Left ventricle myocardium inferior (tissue), 1 donor: ENCODE data around the gene PLXNC1. TPM values are rescaled to one million over a fixed set of nuclear protein-coding genes. Genes with fewer than 3 reads are reported as not detected.

Experiments used
- DNase-seq: peaks from one replicate; pipeline ENCODE4 v3.0.0-alpha.2; 2020
- H3K27ac ChIP-seq: fragments of 200-600 bp; replicated peaks from 2 replicates; pipeline ENCODE4 v1.8.0; 2021
- H3K27me3 ChIP-seq: fragments of 200-600 bp; 2 replicates; pipeline ENCODE4 v1.8.0; 2021; ENCODE audit warnings: low read depth
- H3K36me3 ChIP-seq: fragments of 200-600 bp; 2 replicates; pipeline ENCODE4 v1.8.0; 2021
- H3K4me1 ChIP-seq: fragments of 200-600 bp; 2 replicates; pipeline ENCODE4 v1.8.0; 2021
- H3K4me3 ChIP-seq: fragments of 200-600 bp; 2 replicates; pipeline ENCODE4 v1.8.0; 2021; ENCODE audit warnings: mild to moderate bottlenecking, moderate library complexity
- H3K9me3 ChIP-seq: fragments of 200-600 bp; replicated peaks from 2 replicates; pipeline ENCODE4 v1.8.0; 2021
- intact Hi-C: fragments of 100-400 bp; cut with micrococcal nuclease; formaldehyde crosslinking; loops from one replicate; pipeline ENCODE4 v1.11.0; 2022
- total RNA-seq: library from RNA; stranded (reverse); fragmentation: NEBNext Ultra II Directional; extraction: Animal tissue kit (Norgen Biotek cat#: 25700); gene quantifications from one replicate; pipeline ENCODE4 v1.2.1, GENCODE V29; 2021
- TF ChIP-seq, protein P1 (sequence below): fragments of 200-600 bp; IDR thresholded peaks from 2 replicates; pipeline ENCODE4 v1.8.0; 2021; ENCODE audit warnings: antibody characterized with exemption, mild to moderate bottlenecking, borderline replicate concordance
- donor health status: DM: no; HTN: yes; CAD: no; lungs with severe emphysema.

PLXNC1 gene
- total RNA-seq, 1 donor from 2014 or later = 2.5 TPM

DNA sequence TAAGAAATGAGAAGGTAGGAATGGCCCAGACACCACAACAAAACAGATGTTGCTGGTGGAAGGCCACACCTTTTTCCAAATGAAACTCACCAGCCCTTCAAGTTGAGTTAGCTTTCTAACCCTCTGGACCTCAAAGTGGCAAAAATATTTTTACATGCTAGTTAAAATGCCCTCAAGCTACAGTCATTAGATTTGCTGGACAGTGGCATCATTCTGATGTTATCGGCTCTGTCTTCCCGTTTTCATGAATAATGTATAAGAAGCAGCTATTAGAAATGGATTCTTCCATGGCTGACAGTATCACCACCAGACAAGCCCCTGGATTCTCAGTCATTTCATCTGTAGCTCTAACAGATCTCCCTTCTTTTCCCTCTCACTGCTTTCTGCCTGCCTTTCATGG lies 37.1 kb upstream of the PLXNC1 start:
- no peaks in the 10 kb centered on the region for H3K9me3 ChIP-seq

DNA sequence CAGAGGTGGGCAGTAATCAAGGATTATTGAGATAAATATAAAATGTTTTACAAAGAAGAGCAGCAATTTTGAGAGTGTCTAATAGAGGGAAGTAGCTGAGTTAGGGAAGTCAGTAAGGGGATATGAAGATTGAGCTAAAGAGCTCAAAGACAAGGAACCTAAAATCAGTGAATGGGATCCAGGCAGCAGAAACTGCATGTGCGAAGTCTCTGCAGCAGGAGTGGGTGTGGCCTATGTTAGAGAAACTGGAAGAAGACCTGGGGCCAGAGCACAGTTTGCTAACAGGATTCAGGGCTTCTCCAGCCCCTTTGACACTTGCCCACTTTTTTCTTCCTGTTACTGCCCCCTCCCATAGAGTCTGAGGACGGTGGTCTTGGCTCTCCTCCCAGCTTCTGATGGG lies 36.3 kb upstream of the PLXNC1 start:
- intact Hi-C loops = no loop called here
- Histone ChIP-seq H3K27ac (no peak overlapping the region), H3K9me3 (no peaks in the 10 kb centered on the region), H3K27me3 (peaks cover 8% of the 10 kb centered on the region), H3K36me3 (no peaks in the 10 kb centered on the region), H3K4me3 (no peak overlapping the region), H3K4me1 (no peaks in the 10 kb centered on the region)
- TF ChIP-seq, protein P1, sequence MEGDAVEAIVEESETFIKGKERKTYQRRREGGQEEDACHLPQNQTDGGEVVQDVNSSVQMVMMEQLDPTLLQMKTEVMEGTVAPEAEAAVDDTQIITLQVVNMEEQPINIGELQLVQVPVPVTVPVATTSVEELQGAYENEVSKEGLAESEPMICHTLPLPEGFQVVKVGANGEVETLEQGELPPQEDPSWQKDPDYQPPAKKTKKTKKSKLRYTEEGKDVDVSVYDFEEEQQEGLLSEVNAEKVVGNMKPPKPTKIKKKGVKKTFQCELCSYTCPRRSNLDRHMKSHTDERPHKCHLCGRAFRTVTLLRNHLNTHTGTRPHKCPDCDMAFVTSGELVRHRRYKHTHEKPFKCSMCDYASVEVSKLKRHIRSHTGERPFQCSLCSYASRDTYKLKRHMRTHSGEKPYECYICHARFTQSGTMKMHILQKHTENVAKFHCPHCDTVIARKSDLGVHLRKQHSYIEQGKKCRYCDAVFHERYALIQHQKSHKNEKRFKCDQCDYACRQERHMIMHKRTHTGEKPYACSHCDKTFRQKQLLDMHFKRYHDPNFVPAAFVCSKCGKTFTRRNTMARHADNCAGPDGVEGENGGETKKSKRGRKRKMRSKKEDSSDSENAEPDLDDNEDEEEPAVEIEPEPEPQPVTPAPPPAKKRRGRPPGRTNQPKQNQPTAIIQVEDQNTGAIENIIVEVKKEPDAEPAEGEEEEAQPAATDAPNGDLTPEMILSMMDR = no peak
- no peak for DNase-seq

More for the DNA sequence above, 37.1 kb upstream of the PLXNC1 start:
- Histone ChIP-seq H3K27ac (no peak overlapping the region), H3K27me3 (peaks cover 13% of the 10 kb centered on the region), H3K4me1 (no peaks in the 10 kb centered on the region), H3K4me3 (no peak overlapping the region), H3K36me3 (no peaks in the 10 kb centered on the region)
- TF ChIP-seq, protein P1 = no peak
- DNase-seq = no peak
- intact Hi-C loops = no loop called here

- Histone ChIP-seq H3K27ac (no peak overlapping the region), H3K4me1 (no peaks in the 10 kb centered on the region), H3K36me3 (no peaks in the 10 kb centered on the region), H3K27me3 (peaks cover 4% of the 10 kb centered on the region), H3K9me3 (no peaks in the 10 kb centered on the region), H3K4me3 (no peak overlapping the region)
- TF ChIP-seq, protein P1 = no peak
- DNase-seq = no peak
- intact Hi-C loops = no loop called here
Measured at GRCh38 chr12:94114166-94114565, 34.2 kb upstream of the PLXNC1 start.

- H3K27ac ChIP-seq = no peak overlapping the region
- DNase-seq = no peak
- TF ChIP-seq, protein P1 = no peak
- H3K4me1 ChIP-seq = no peaks in the 10 kb centered on the region
- intact Hi-C loops = no loop called here
- H3K4me3 ChIP-seq = no peak overlapping the region
- no peaks in the 10 kb centered on the region for H3K9me3 ChIP-seq
- H3K36me3 ChIP-seq = no peaks in the 10 kb centered on the region
- peaks cover 4% of the 10 kb centered on the region for H3K27me3 ChIP-seq
Measured at GRCh38 chr12:94116191-94116590, 32.2 kb upstream of the PLXNC1 start.

DNA sequence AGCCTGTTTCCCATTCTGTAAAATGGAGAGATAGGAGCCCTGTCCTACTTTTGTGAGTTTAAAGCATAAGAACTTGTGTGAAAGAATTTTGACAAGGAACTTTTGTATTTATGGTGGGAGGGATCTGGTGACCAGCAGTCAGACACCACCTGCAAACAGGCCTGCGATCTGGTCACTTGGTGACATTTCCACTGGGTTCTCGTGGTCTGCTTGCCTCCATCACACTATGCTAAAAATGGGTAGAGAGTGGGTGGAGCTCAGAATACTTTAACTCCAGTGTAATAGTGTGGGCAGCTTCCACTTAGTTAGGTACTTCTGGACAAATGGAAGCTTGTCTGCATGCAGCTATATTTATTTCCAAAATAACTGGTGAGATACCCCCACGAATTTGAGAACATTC lies 26.5 kb upstream of the PLXNC1 start:
- H3K9me3 ChIP-seq = no peaks in the 10 kb centered on the region
- no peaks in the 10 kb centered on the region for H3K4me1 ChIP-seq
- H3K27me3 ChIP-seq = peaks cover 17% of the 10 kb centered on the region
- intact Hi-C loops = no loop called here
- H3K4me3 ChIP-seq = no peak overlapping the region
- H3K36me3 ChIP-seq = no peaks in the 10 kb centered on the region
- TF ChIP-seq, protein P1 = no peak
- no peak overlapping the region for H3K27ac ChIP-seq
- DNase-seq = no peak

DNA sequence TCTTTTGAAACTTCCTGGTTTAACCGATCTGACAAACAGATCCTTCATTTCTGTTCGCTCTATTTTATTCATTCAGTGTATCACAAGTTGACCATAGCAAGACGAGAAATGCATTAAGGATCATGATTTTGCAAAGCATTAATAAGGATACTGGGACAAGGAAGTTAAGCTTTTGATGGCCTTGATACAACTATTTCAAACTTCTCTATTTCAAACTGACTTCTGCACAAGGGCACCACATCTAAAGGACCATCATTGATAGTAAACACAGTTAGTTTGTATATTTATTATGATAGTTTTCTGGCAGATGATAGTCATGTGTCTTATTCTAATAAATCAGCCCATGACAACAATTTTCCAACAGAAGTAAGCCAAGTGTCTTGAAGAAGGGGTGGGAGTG lies 25.8 kb upstream of the PLXNC1 start:
- Histone ChIP-seq H3K36me3 (no peaks in the 10 kb centered on the region), H3K9me3 (no peaks in the 10 kb centered on the region), H3K27ac (no peak overlapping the region), H3K4me3 (no peak overlapping the region), H3K27me3 (peaks cover 17% of the 10 kb centered on the region), H3K4me1 (no peaks in the 10 kb centered on the region)
- TF ChIP-seq, protein P1 = no peak
- DNase-seq = no peak
- intact Hi-C loops = no loop called here
